NCI-H69 (cell line): ENCODE results near the gene ATP5PB.

Experiments
- DNase-seq: peaks from one replicate; lab custom pipeline; 2025; lab: John Stamatoyannopoulos, UW

ATP5PB gene

DNA sequence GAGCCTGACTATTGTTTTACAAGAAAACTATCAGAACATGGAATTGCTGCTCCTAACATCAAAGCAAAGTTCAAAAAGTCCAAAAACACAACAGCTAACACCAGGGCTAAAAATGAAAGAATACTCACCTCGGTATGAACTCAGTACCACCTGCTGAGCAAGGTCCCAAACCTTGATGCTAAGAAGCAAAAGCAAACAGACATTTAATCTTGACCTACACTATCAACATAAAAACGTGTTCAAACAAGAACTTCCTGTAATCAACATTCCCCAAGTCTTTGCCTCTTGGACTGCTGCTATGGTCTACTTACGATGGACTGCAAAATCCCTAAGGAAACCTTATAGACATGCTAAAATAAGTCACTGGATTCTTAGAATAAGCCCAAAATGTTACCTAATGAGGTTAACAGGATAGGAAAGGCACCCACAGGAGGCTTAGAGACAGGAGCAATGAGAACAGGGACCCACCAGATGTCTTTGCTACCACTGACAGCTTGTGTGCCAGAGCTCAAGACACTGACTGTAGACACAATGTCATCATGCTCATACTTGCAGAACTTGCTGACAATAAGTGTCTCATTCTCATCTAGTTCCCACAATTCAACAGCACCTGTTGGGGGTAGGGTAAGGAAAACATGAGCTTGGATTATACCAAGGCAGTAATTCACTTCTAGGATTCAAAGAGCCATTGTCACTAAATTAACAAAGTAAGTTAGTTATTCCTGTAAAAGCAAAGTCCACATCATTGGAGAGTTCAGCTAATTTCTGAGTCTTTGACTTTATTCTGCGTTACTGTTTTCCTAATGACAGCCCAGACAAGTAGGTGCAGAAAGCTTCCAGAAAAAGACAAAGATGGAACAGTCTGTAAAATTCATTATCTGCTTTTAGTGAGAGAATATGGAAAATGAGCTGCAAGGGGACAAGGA is 2.0 kb upstream of the ATP5PB start:
- DNase-seq = no peak

DNA sequence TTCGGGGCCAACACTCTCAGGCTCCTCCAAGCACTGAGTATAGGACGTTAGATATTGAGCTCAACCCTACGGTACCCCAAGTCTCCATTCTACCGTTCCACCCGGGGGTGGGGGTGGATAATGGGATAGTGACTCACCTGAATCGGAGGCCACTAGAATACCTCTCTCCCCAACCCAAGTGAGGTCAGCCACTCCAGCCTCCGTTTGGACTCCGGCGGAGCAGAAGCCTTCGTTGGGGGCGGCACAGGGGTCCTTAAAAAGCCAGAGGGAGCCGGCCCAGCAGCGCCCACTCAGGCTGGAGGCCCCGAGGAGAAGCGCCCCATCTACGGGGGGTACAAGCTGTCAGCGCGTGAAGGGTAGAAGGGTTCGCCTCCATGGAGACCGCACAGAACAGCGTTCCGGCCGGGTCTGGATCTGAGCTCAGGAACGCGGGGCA is 764 bp upstream of the ATP5PB start:
- DNase-seq = peak; percentile 23

DNA sequence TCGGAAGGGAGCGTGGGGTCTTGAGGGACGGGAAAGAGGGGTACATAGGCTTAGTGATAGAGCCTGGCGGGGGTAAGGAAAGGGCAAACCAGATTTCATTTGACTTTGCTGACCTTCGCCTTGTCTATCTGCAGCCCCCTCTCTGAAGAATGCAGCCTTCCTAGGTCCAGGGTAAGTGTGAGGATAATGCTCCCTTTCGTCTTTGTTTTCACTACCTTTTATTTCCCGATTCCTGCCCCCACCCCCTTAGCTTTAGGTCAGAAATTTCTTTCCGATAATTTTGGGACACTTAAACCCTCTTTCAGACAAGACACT is 396 bp downstream of the ATP5PB start:
- DNase-seq = no peak

GRCh38 chr1:111450185-111450584 is 921 bp downstream of the ATP5PB start:
- no peak for DNase-seq

GRCh38 chr1:111452581-111452980 is 3.3 kb downstream of the ATP5PB start:
- no peak for DNase-seq

- no peak for DNase-seq
These were observed 4.4 kb downstream of the ATP5PB start for GRCh38 chr1:111453706-111454105.

DNA sequence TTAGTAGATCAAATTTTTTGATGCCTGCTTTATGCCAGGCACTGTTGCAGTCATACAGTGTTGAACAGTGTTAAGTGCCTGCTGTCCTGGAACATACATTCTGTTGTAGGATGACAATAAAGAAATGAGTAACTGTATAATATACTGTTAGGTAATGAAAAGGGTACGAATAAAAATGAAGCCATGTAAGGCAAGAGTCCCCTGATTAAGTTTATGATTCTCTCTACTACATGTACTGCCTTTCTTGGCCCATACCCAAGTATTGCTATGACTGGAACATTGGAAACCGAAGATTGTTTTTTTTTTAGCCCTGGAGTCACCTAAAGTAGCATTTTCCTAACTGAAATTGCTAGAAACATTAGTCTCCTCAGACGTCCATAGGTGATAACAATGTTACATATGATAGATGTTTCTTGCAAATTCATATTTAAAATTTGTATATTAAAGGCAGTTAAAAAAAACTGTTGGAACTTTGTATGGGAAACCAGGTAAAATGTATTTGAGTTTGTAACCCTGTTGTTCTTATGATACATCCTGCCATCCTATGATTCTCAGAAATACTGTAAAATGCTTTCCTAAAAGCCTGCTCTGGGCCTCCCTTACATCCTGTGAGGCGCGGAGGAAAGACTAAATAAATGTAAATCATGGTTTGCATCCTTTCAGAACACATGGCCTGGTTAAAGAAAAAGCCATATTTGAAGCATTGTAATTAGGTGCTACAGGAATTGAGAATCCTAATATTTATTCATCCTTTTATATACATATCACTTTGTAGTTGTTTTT is 5.8 kb downstream of the ATP5PB start:
- no peak for DNase-seq

GRCh38 chr1:111455642-111456031 is 6.4 kb downstream of the ATP5PB start:
- DNase-seq = no peak

DNA sequence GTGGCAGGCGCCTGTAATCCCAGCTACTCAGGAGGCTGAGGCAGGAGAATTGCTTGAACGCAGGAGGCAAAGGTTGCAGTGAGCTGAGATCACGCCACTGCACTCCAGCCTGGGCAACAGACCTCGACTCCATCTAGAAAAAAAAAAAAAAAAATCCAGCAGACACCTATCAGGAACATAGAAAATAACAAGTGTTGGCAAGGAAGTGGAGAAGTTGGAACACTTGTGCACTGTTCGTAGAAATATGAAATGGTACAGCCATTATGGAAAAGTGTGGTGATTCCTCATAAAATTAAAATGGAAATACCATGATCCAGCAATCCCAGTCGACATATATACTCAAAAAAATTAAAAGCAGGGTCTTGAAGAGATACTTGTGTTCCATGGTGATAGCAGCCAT is 12.5 kb downstream of the ATP5PB start:
- DNase-seq = no peak

DNA sequence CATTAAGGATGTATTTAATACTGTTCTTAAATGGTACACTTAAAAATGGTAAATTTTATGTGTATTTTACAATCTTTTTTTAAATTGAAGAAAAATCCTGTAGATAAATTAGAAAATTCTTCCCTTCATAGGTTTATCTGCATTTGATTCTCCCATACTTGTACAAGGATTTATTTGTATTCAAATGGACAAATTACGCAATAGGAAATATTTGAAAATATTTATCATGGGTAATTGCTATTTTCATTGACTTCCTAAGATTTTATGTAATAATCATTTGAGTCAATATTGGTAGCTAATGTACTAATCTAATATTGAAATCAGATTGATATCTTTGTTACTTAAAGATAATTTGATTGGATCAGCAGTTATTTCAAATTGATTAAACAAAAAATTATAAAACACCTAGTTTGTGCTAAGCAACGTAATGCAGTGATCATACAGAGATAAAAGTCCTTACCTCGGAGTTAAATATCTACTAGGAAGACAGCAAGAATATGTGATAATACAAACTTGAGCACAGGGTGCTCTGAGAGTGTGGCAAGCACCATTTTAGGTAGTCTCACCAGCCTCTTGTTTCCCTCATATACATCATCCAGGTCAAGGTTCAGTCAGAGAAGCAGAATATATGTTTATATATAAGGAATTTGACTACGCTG is 13.2 kb downstream of the ATP5PB start:
- DNase-seq = no peak

GRCh38 chr1:111463029-111463683 is 13.9 kb downstream of the ATP5PB start:
- DNase-seq = peak; percentile 3

- DNase-seq = no peak
These were observed 16.5 kb downstream of the ATP5PB start for GRCh38 chr1:111465754-111466153.

- DNase-seq = no peak
These were observed 17.2 kb downstream of the ATP5PB start for GRCh38 chr1:111466480-111466879.

DNA sequence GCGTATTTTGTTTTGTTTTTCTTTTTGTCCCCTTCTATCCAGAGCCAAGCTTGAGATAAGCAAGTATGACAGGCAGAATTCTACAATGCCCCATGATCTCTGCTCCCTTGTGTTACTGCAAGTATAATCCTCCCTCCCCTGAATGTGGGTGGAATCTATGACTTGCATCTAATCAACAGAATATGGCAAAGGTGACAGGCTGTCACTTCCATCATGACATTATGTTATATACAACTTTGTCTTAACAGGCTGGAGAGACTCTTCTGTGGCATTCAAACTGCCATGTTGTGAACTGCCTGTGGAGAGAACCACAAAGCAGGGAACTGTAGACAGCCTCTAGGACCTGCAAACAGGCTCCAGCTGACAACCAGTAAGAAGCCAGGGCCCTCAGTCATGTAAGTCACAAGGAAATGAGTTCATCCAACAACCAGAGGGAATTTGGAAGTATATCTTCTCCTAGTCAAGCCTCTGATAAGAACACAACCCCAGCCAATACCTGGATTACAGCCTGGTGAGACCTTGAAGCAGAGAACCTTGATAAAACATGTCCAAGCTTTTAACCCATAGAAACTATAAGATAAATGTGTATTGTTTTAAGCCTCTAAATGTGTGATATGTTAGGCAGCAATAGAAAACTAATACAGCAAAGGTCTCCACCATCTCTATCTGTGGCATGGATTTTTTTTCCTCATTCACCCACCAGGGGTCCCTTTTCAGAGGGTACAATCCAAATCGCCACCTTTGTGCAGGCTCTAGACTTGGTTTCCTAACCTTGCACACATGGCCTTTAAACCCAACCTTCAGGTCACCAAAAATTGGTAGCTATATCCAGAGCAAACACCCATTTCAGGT is 18.8 kb downstream of the ATP5PB start:
- no peak for DNase-seq

DNA sequence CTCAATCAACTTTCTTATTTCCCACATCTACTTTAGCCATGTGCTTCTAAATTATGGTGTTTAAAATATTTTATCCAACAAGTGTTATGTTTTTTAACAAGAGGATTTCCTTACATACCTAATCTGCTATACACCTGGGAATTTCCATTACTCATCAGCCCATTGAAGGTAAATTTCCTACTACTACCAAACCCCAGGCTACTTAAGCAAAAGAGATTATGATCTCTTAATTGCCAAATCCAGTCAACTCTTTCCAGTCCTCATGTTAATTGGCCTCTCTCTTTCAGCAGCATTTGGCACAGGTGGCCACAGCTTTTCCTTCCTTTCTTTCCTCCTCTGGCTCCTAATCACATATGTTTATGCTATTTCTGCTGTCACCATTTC is 19.4 kb downstream of the ATP5PB start:
- DNase-seq = peak; percentile 19

DNA sequence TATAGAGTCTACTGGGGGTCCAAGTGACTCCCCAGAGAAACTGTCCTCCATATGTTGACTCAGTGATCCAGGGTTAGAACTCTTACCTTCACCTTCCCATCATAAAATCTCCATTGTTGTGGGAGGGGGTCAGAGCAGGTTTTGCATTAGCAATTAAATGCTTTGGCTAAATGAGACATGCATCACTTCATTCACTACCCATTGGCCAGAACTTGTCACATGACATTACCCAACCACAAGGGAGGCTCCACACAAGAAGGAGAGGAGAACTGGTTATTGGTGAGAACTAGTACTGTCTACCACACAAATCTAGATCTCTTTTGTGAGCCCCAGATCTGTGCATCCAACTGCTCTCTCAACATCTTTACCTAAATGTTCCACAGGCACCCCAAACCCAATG is 20.3 kb downstream of the ATP5PB start:
- no peak for DNase-seq

DNA sequence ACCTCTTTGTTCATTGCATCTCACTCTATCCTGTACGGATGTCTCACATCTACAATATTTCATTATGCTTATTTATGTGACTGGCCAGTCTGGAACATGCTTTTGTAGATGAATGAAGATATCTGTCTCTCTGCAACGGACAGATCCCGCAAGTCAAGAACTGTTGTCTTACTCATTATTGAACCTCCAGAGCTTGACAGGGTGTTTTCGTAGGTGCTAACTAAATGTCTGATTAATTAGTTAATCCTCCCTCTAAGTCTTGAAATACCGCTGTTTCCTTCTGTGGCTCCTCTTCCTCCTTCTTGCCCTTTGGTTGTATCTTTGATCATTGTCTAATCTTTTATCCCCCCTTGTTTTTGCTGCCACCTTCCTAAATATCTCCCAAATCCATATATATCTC is 21.3 kb downstream of the ATP5PB start:
- DNase-seq = no peak

DNA sequence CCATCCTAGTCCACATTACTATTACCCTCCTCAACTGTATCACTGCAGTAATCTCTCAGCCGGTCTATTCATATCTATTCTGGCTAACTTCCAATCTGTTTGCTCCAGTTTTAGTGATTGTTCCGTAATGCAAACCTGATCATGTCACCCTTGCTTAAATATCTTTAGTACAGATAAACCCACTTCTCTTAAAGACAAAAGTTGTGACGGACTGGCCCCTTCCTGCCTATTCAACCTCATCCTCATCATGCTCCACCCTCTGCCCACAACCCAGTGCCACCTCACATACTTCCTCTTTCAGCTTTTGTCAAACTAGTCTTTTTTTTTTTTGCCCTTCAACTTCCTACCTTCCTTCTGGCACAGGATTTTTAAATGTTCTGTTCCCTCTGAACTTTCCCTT is 21.7 kb downstream of the ATP5PB start:
- DNase-seq = no peak

- DNase-seq = no peak
These were observed 22.3 kb downstream of the ATP5PB start for GRCh38 chr1:111471538-111471937.

- no peak for DNase-seq
These were observed 24.8 kb downstream of the ATP5PB start for GRCh38 chr1:111474106-111474505.

GRCh38 chr1:111474521-111474920 is 25.3 kb downstream of the ATP5PB start:
- no peak for DNase-seq
